SK-N-SH (cell line): ENCODE data around the gene FRAS1. TPM values are rescaled to one million over a fixed set of nuclear protein-coding genes. Genes with fewer than 3 reads are reported as not detected.

Experiments
- CTCF ChIA-PET: fragments of 300-600, 350-600 bp; formaldehyde crosslinking; extraction: SDS; loops from one replicate; lab custom pipeline; 2021; lab: Yijun Ruan, JAX
- POLR2A ChIA-PET: fragments of 350-600 bp; sonication (Branson Sonifier 250); formaldehyde crosslinking; extraction: SDS; loops from one replicate; lab custom pipeline; 2020; ENCODE audit warnings: antibody characterized with exemption, inconsistent platforms; lab: Yijun Ruan, JAX
- DNase-seq: peaks from one replicate; pipeline ENCODE4 v3.0.0; 2012
- H2AFZ ChIP-seq: fragments of 200-600 bp; sonication (generic); 2 replicates; pipeline ENCODE4 v1.8.1; 2016; ENCODE audit warnings: antibody characterized with exemption, mild to moderate bottlenecking, low read depth
- H3F3A ChIP-seq: fragments of 200-600 bp; sonication (generic); replicated peaks from 2 replicates; pipeline ENCODE3; 2016; ENCODE audit warnings: antibody characterized with exemption, mild to moderate bottlenecking; ENCODE audit not compliant: insufficient read depth
- H3K27ac ChIP-seq, 2 experiments: fragments of 200-500 bp in 1 of 2; fragments of 200-600 bp in 1 of 2; sonication (Bioruptor generic) in 1 of 2; sonication (generic), shearing (Covaris generic) in 1 of 2; 2 replicates each; pipeline versions ENCODE4 v1.5.1 to v1.6.1; 2014 to 2016; ENCODE audit warnings: low read depth in 2 of 2, inconsistent platforms in 1 of 2, low read length in 1 of 2, mild to moderate bottlenecking in 1 of 2, mixed read lengths in 1 of 2
- H3K27me3 ChIP-seq: fragments of 200-600 bp; sonication (generic), shearing (Covaris generic); 2 replicates; pipeline ENCODE4 v1.6.1; 2016; ENCODE audit warnings: mixed run types; ENCODE audit not compliant: insufficient read depth
- H3K36me3 ChIP-seq, 2 experiments: fragments of 200-500 bp in 1 of 2; fragments of 200-600 bp in 1 of 2; sonication (Bioruptor generic) in 1 of 2; sonication (generic) in 1 of 2; replicated peaks in 1 of 2; 2 replicates each; pipeline versions ENCODE3 to v1.5.1; 2014 to 2016; ENCODE audit warnings: low read length in 1 of 2, mild to moderate bottlenecking in 1 of 2; ENCODE audit not compliant: insufficient read depth in 2 of 2, control insufficient read depth in 1 of 2
- H3K4me1 ChIP-seq, 2 experiments: fragments of 200-500 bp in 1 of 2; fragments of 200-600 bp in 1 of 2; sonication (Bioruptor generic) in 1 of 2; sonication (generic), shearing (Covaris generic) in 1 of 2; 2 replicates each; pipeline versions ENCODE4 v1.5.1 to v1.6.1; 2014 to 2016; ENCODE audit warnings: low read depth in 1 of 2, low read length in 1 of 2, mixed run types in 1 of 2; ENCODE audit not compliant: insufficient read depth in 2 of 2, control insufficient read depth in 1 of 2
- H3K4me2 ChIP-seq: fragments of 200-600 bp; sonication (generic), shearing (Covaris generic); 2 replicates; pipeline ENCODE4 v1.6.1; 2017; ENCODE audit warnings: mixed run types
- H3K4me3 ChIP-seq, 2 experiments: fragments of 200-500 bp in 1 of 2; fragments of 200-600 bp in 1 of 2; sonication (Bioruptor generic) in 1 of 2; sonication (generic), shearing (Covaris generic) in 1 of 2; 2 replicates each; pipeline versions ENCODE4 v1.5.1 to v1.8.1; 2014 to 2016; ENCODE audit warnings: low read depth in 2 of 2, inconsistent platforms in 1 of 2, low read length in 1 of 2, mild to moderate bottlenecking in 1 of 2, mixed read lengths in 1 of 2, moderate library complexity in 1 of 2
- H3K79me2 ChIP-seq: fragments of 200-600 bp; sonication (generic); 2 replicates; pipeline ENCODE4 v1.8.1; 2017; ENCODE audit warnings: mild to moderate bottlenecking; ENCODE audit not compliant: insufficient read depth
- H3K9ac ChIP-seq: fragments of 200-600 bp; sonication (generic); 2 replicates; pipeline ENCODE4 v1.6.1; 2017; ENCODE audit warnings: mixed run types
- H3K9me2 ChIP-seq: fragments of 200-600 bp; sonication (generic); 2 replicates; pipeline ENCODE4 v1.6.1; 2017; ENCODE audit warnings: mixed run types
- H3K9me3 ChIP-seq: fragments of 200-600 bp; sonication (generic); 2 replicates; pipeline ENCODE4 v1.6.1; 2017; ENCODE audit warnings: mixed run types, mild to moderate bottlenecking, moderate library complexity
- H4K20me1 ChIP-seq: fragments of 200-600 bp; sonication (generic); 2 replicates; pipeline ENCODE4 v1.6.1; 2017; ENCODE audit warnings: mild to moderate bottlenecking, mixed run types; ENCODE audit not compliant: insufficient read depth
- ELF1 ChIP-seq: IDR thresholded peaks from 2 replicates; pipeline ENCODE4 v1.4.0; 2012
- MEF2A ChIP-seq: IDR thresholded peaks from 2 replicates; pipeline ENCODE4 v1.4.0; 2012; ENCODE audit warnings: low read depth, borderline replicate concordance
- MXI1 ChIP-seq: IDR thresholded peaks from 2 replicates; pipeline ENCODE4 v1.6.1; 2012; ENCODE audit warnings: mild to moderate bottlenecking, low read depth, low read length, improper control_type of control experiment
- NFIC ChIP-seq: IDR thresholded peaks from 2 replicates; pipeline ENCODE4 v1.4.0; 2012; ENCODE audit warnings: borderline replicate concordance
- NRF1 ChIP-seq: IDR thresholded peaks from 2 replicates; pipeline ENCODE4 v1.6.1; 2012; ENCODE audit warnings: low read depth, mild to moderate bottlenecking, low read length
- USF1 ChIP-seq: IDR thresholded peaks from 2 replicates; pipeline ENCODE4 v1.4.0; 2012; ENCODE audit warnings: low read depth, borderline replicate concordance
- YY1 ChIP-seq: IDR thresholded peaks from 2 replicates; pipeline ENCODE4 v1.4.0; 2012; ENCODE audit warnings: low read depth, mild to moderate bottlenecking
- polyA plus RNA-seq, 3 experiments: library from polyadenylated mRNA; depleted of rRNA; stranded (reverse); fragments of >200 nt; gene quantifications; 2 replicates each; pipeline ENCODE4 v1.2.3, GENCODE V29; 2012
- TF ChIP-seq, protein P1 (sequence below): IDR thresholded peaks from 2 replicates; pipeline ENCODE4 v1.6.1; 2012; ENCODE audit warnings: mild to moderate bottlenecking, low read depth, low read length, moderate library complexity
- TF ChIP-seq, protein P2 (sequence below): fragments of 150-350 bp; IDR thresholded peaks from 2 replicates; pipeline ENCODE4 v1.6.1; 2017; ENCODE audit warnings: antibody characterized with exemption, low read length, low read depth, borderline replicate concordance
- TF ChIP-seq, protein P3 (sequence below): IDR thresholded peaks from 2 replicates; pipeline ENCODE4 v1.4.0; 2012; ENCODE audit warnings: low read depth, borderline replicate concordance

FRAS1 gene
- polyA plus RNA-seq, 1 of the 3 experiments (the other 2 are of a cell fraction): 8.3 TPM

DNA sequence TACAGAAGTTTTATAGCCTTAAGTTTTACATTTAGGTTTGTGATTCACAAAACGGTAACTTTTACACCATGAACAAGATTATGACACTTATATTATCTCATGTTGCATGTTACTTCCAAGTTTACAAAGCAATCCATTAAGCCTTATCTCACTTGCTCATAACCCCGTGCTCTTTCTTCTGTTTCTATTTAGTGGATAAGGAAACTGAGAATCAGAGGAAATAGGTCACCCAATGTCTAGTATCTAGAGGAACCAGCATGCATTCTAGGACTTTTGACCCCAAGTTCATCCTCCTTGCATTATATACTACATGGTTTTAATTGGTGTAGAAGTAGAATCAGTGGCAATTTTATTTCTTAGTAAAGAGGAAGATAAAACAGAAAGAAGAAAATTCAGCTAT lies 427.5 kb downstream of the FRAS1 start (continued):
- TF ChIP-seq, protein P1, sequence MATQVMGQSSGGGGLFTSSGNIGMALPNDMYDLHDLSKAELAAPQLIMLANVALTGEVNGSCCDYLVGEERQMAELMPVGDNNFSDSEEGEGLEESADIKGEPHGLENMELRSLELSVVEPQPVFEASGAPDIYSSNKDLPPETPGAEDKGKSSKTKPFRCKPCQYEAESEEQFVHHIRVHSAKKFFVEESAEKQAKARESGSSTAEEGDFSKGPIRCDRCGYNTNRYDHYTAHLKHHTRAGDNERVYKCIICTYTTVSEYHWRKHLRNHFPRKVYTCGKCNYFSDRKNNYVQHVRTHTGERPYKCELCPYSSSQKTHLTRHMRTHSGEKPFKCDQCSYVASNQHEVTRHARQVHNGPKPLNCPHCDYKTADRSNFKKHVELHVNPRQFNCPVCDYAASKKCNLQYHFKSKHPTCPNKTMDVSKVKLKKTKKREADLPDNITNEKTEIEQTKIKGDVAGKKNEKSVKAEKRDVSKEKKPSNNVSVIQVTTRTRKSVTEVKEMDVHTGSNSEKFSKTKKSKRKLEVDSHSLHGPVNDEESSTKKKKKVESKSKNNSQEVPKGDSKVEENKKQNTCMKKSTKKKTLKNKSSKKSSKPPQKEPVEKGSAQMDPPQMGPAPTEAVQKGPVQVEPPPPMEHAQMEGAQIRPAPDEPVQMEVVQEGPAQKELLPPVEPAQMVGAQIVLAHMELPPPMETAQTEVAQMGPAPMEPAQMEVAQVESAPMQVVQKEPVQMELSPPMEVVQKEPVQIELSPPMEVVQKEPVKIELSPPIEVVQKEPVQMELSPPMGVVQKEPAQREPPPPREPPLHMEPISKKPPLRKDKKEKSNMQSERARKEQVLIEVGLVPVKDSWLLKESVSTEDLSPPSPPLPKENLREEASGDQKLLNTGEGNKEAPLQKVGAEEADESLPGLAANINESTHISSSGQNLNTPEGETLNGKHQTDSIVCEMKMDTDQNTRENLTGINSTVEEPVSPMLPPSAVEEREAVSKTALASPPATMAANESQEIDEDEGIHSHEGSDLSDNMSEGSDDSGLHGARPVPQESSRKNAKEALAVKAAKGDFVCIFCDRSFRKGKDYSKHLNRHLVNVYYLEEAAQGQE: no peak
- TF ChIP-seq, all 33 proteins: peak for 0

DNA sequence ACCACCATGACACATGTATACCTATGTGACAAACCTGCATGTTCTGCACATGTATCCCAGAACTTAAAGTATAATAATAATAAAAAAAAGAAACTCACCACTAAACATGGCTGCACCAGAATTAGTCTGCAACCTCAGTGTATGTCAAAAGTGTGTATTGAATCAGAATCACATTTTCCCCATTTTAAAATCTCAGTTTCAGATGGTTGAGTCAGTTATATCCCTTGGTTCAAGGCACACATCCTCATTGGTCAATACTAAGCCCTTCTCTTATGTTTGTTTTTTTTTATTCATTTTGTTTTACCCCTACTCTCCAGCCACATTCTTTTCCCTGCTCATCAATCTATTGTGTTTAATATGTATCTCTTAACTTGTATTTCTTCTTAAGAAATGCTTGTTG lies 436.6 kb downstream of the FRAS1 start:
- H3K79me2 ChIP-seq: no peaks in the 10 kb centered on the region
- no peak overlapping the region for H2AFZ ChIP-seq
- no peak overlapping the region for H3K4me3 ChIP-seq
- H3F3A ChIP-seq: no peaks in the 10 kb centered on the region
- peaks cover 11 to 15% of the 10 kb centered on the region in 2 experiments for H3K36me3 ChIP-seq
- no peak overlapping the region for H3K4me2 ChIP-seq
- no peaks in the 10 kb centered on the region for H3K9me3 ChIP-seq
- TF ChIP-seq MXI1: no peak
- no peak for TF ChIP-seq ELF1
- TF ChIP-seq USF1: no peak
- TF ChIP-seq NRF1: no peak
- TF ChIP-seq NFIC: no peak
- TF ChIP-seq, protein P2, sequence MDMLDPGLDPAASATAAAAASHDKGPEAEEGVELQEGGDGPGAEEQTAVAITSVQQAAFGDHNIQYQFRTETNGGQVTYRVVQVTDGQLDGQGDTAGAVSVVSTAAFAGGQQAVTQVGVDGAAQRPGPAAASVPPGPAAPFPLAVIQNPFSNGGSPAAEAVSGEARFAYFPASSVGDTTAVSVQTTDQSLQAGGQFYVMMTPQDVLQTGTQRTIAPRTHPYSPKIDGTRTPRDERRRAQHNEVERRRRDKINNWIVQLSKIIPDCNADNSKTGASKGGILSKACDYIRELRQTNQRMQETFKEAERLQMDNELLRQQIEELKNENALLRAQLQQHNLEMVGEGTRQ: no peak
- no peak for TF ChIP-seq MEF2A
- TF ChIP-seq, protein P3, sequence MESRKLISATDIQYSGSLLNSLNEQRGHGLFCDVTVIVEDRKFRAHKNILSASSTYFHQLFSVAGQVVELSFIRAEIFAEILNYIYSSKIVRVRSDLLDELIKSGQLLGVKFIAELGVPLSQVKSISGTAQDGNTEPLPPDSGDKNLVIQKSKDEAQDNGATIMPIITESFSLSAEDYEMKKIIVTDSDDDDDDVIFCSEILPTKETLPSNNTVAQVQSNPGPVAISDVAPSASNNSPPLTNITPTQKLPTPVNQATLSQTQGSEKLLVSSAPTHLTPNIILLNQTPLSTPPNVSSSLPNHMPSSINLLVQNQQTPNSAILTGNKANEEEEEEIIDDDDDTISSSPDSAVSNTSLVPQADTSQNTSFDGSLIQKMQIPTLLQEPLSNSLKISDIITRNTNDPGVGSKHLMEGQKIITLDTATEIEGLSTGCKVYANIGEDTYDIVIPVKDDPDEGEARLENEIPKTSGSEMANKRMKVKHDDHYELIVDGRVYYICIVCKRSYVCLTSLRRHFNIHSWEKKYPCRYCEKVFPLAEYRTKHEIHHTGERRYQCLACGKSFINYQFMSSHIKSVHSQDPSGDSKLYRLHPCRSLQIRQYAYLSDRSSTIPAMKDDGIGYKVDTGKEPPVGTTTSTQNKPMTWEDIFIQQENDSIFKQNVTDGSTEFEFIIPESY: no peak
- no peak for TF ChIP-seq YY1
- CTCF ChIA-PET: no interaction called here
- H3K9me2 ChIP-seq: no peaks in the 10 kb centered on the region
- H3K27ac ChIP-seq: no peak overlapping the region
- DNase-seq: no peak
- POLR2A ChIA-PET: no interaction called here
- H3K9ac ChIP-seq: no peak overlapping the region
- no peaks in the 10 kb centered on the region for H3K27me3 ChIP-seq
- H3K4me1 ChIP-seq: no peaks in the 10 kb centered on the region
- H4K20me1 ChIP-seq: no peaks in the 10 kb centered on the region
